CD4-positive, alpha-beta T cell treated with Interleukin-17A for 4 hours (primary cell): ENCODE results near the gene CCL21.

Source experiments
- DNase-seq: peaks from one replicate; pipeline ENCODE4 v3.0.0-alpha.2; 2020; ENCODE audit warnings: mixed read lengths

The CCL21 gene

GRCh38 chr9:34665381-34666250 is 44.3 kb downstream of the CCL21 start:
- DNase-seq, result peak; percentile 95

GRCh38 chr9:34665067-34665380 is 44.9 kb downstream of the CCL21 start:
- DNase-seq, result no peak

DNA sequence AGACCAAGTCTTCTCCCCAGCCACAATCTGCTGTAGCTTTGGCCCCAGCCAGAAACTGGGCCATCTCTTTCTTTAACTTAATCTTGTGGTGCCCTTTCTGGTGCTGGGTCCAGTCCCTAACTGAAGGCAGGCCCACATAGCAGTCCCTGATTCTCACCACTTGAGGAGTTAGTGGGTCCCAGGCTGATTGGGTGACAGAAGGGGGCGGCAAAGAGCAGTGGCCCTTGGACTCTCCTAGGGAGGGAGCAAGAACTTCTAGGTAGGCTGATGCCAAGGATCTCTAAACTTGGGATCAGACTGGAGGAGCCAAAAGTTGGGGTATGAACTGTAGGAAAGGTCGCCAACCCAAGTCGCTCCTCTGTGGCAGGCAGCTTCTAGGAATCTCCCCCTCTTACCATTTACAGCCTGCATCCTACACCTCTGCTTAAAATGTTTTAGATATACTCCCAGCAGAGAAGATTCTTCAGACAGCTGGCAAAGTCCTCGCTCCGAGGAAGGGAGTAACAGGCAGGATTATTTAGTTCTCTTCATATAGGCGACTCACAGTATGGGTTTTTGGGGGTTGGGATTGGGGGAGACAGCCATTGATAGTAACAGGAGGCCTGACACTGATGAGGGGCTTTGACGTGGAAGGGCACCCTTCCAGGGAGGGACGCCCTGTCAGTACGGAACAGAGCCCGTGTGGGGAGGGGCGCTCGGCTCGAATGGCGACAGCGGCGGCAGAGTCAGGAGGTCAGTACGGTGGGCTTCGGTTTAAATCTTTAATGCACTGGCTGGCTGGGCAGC is 45.5 kb downstream of the CCL21 start:
- peak; percentile 81 for DNase-seq

DNA sequence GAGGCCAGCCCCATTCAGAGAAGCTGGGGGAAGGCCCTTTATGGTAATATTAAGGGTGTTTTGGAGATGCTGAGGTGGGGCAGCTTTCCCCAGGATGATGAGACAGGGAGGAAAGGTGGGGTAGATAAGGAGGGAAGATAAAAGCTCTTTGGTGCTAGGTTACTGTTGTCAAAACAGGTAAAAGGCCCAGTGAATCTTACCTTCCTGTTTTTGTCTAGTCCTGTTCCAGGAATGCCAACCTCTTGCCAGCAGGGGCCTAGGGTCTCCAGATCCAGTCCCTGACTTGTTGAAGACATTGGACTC is 46.7 kb downstream of the CCL21 start:
- DNase-seq, result peak; percentile 50

- peak; percentile 32 for DNase-seq
Measured at GRCh38 chr9:34662526-34663302, 47.2 kb downstream of the CCL21 start, which contains the start of gene CCL27. Gene CCL27 (minus strand): TSS chr9:34662657. CDS start chr9:34662633, 24 bp downstream.

DNA sequence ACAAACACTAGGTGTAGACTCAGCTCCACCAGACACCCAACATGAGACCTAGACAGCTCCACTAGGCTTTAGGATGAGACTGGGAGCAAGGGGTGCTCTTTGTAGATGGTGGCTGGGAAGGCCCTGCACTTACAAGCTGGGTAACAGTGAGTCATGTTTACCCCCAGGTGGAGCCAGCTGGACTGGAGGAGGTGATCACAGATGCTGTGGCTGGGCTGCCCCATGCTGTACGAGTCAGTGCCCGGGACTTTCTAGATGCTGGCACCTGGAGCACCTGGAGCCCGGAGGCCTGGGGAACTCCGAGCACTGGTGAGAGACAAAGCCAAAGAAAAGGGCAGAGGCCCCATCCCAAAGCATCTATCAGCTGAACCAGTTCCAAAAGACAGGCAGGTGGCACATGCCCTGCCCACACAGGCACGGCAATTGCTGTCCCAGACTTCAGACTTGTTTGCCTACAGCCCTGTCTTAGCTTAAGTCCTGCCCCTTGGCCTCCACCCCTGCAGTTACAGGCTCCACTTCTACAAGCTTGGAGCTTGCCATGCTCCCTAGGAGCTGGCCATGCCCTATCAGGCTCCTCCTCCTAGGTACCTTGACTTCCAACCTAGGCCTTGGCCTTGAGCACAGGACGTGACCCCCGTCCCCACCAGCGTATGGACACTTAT is 50.2 kb downstream of the CCL21 start:
- no peak for DNase-seq
